ENCODE data around the gene SERPINB11. TPM values are rescaled to one million over a fixed set of nuclear protein-coding genes. Genes with fewer than 3 reads are reported as not detected.

The SERPINB11 gene
- total RNA-seq, 2 experiments from 2014 or later, result not detected

GRCh38 chr18:63689064-63689463 lies 13.7 kb upstream of the SERPINB11 start:
- Mint-ChIP-seq H3K27me3 (no peaks in the 10 kb centered on the region), H3K27ac (no peak overlapping the region), H3K4me1 (no peaks in the 10 kb centered on the region), H3K36me3 (ENCODE audit: low read depth) (no peaks in the 10 kb centered on the region), H3K9me3 (no peaks in the 10 kb centered on the region), H3K4me3 (no peak overlapping the region)
- no peak for DNase-seq
- ChIA-PET POLR2A (no interaction called here), CTCF (no interaction called here)

GRCh38 chr18:63697097-63697660 lies 5.6 kb upstream of the SERPINB11 start:
- Mint-ChIP-seq H3K27me3 (no peaks in the 10 kb centered on the region), H3K4me1 (no peaks in the 10 kb centered on the region), H3K9me3 (no peaks in the 10 kb centered on the region), H3K4me3 (no peak overlapping the region), H3K27ac (no peak overlapping the region), H3K36me3 (ENCODE audit: low read depth) (no peaks in the 10 kb centered on the region)
- ChIA-PET CTCF (no interaction called here), POLR2A (no interaction called here)
- no peak for DNase-seq

- H3K27me3 Mint-ChIP-seq, result no peaks in the 10 kb centered on the region
- POLR2A ChIA-PET, result no interaction called here
- no peak overlapping the region for H3K4me3 Mint-ChIP-seq
- no peak for DNase-seq
- H3K36me3 Mint-ChIP-seq (ENCODE audit: low read depth), result no peaks in the 10 kb centered on the region
- no peaks in the 10 kb centered on the region for H3K4me1 Mint-ChIP-seq
- no peaks in the 10 kb centered on the region for H3K9me3 Mint-ChIP-seq
- no peak overlapping the region for H3K27ac Mint-ChIP-seq
- CTCF ChIA-PET, result no interaction called here
Observed at GRCh38 chr18:63700501-63700900, 2.3 kb upstream of the SERPINB11 start.

DNA sequence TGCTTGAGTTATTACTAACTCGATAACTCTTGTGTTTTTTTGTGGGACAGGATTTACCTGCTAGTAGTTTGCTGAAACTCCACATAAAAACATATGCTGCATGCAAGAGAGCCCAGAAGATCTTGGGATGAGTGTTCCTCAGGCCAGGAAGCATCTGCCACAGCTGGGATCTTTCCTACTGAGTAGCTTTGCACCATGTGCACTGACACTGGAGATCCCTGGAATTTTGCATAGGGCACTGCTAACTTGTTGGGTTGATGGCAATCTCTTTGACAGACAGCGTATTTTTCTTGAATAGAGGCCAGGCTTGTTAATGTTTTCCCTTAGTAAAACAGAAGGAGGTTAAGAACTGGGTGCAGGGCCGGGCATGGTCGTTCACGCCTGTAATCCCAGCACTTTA lies 808 bp upstream of the SERPINB11 start:
- Mint-ChIP-seq H3K36me3 (ENCODE audit: low read depth) (no peaks in the 10 kb centered on the region), H3K27me3 (no peaks in the 10 kb centered on the region), H3K4me1 (no peaks in the 10 kb centered on the region), H3K4me3 (no peak overlapping the region), H3K27ac (no peak overlapping the region), H3K9me3 (no peaks in the 10 kb centered on the region)
- ChIA-PET POLR2A (no interaction called here), CTCF (no interaction called here)
- DNase-seq, result no peak

DNA sequence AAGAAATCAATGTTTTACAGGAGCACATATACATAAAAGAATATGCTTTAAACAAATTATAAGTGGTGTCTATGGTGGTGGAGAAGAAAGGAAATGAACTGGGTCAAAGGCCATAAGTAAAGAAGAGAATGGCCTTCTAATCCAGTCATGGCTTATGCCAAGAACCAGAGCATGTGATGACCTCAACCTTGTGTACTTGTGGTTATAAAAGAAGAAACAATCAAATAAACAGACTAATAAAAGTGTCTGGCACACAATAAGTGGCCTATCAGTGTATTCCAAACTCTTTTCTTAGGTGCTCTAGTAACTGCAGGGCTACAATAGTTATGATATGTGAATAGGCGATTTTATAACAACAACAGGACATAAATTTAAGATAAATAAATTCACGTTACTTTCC lies 2.6 kb downstream of the SERPINB11 start:
- Mint-ChIP-seq H3K4me3 (no peak overlapping the region), H3K36me3 (ENCODE audit: low read depth) (no peaks in the 10 kb centered on the region), H3K9me3 (no peaks in the 10 kb centered on the region), H3K27me3 (no peaks in the 10 kb centered on the region), H3K4me1 (no peaks in the 10 kb centered on the region), H3K27ac (no peak overlapping the region)
- ChIA-PET CTCF (no interaction called here), POLR2A (no interaction called here)
- DNase-seq, result no peak

GRCh38 chr18:63707816-63708215 lies 5.1 kb downstream of the SERPINB11 start:
- no peak overlapping the region for H3K27ac Mint-ChIP-seq
- CTCF ChIA-PET, result no interaction called here
- no peaks in the 10 kb centered on the region for H3K27me3 Mint-ChIP-seq

GRCh38 chr18:63708650-63709049 lies 5.9 kb downstream of the SERPINB11 start:
- no peaks in the 10 kb centered on the region for H3K27me3 Mint-ChIP-seq
- ChIA-PET CTCF (no interaction called here), POLR2A (no interaction called here)
- no peaks in the 10 kb centered on the region for H3K9me3 Mint-ChIP-seq
- H3K36me3 Mint-ChIP-seq (ENCODE audit: low read depth), result no peaks in the 10 kb centered on the region
- no peak overlapping the region for H3K4me3 Mint-ChIP-seq
- H3K4me1 Mint-ChIP-seq, result no peaks in the 10 kb centered on the region
- DNase-seq, result no peak
- H3K27ac Mint-ChIP-seq, result no peak overlapping the region

More at GRCh38 chr18:63707816-63708215, 5.1 kb downstream of the SERPINB11 start:
- Mint-ChIP-seq H3K4me3 (no peak overlapping the region), H3K36me3 (ENCODE audit: low read depth) (no peaks in the 10 kb centered on the region), H3K9me3 (no peaks in the 10 kb centered on the region), H3K4me1 (no peaks in the 10 kb centered on the region)
- POLR2A ChIA-PET, result no interaction called here
- DNase-seq, result no peak

DNA sequence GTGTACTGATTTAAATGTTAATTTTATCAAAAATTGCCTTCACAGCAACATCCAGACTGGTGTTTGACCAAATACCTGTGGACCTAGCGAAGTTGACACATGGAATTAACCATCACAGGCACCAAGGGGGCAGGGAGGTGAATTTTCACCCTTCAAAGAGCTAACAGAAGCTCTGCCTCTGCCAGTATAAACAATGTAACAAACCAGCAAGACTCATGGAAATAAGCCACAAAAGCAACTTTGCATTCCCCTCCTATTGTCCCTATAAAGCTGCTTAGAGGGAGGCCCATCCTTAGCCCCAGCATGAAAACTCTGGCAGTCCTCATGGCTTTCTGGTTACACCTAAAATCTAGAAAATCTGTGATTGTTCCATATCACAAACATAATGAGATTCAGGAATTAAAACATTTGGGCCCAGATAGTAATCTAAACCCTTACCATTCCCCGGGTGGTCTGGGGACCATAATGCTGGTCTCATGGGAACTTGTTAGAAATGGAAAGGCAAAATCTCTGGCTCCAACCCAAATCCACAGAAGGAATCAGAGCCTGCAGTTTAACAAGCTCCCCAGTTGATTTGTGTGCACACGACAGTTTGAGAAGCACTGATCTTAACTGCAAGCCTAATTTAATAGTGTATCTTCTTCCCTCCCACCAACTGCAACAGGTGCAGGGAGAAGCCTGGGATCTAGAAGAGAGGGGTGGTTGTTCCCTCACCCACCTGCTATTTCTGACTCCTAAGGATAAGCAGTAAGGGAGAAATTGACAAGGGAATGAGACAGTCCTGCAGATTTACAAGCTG lies 23.1 kb downstream of the SERPINB11 start:
- no peaks in the 10 kb centered on the region for H3K27me3 Mint-ChIP-seq
- no peaks in the 10 kb centered on the region for H3K4me1 Mint-ChIP-seq
- CTCF ChIA-PET, result no interaction called here
- POLR2A ChIA-PET, result no interaction called here
- DNase-seq, result no peak
- H3K27ac Mint-ChIP-seq, result no peak overlapping the region
- no peaks in the 10 kb centered on the region for H3K36me3 Mint-ChIP-seq (ENCODE audit: low read depth)
- no peak overlapping the region for H3K4me3 Mint-ChIP-seq
- H3K9me3 Mint-ChIP-seq, result no peaks in the 10 kb centered on the region

- ChIA-PET POLR2A (no interaction called here), CTCF (interaction anchor here (1.3 kb wide), 1 partner anchor 13 kb away, joined by 3 read pairs; no protein-coding TSS in a partner anchor)
Observed at GRCh38 chr18:63730773-63731172, 28.0 kb downstream of the SERPINB11 start.

DNA sequence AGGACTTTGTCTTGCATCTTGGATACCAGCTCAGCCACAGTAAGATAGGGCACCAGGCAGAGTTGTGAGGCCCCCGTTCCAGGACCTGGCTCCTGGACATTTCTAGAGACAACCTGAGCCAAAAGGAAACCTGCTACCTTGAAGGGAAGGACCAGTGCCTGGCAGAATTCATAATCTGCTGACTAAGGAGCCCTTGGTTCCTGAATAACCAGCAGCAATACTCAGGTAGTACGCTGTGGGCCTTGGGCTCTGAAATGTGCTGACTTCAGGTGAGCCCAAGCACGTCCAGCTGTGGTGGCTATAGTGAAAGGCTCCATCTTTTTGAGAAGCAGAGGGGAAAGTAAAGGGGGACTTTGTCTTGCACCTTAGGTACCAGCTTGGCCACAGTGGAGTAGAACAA lies 28.5 kb downstream of the SERPINB11 start:
- Mint-ChIP-seq H3K36me3 (ENCODE audit: low read depth) (no peaks in the 10 kb centered on the region), H3K27me3 (no peaks in the 10 kb centered on the region), H3K9me3 (peaks cover 3% of the 10 kb centered on the region), H3K4me3 (no peak overlapping the region), H3K27ac (no peak overlapping the region), H3K4me1 (no peaks in the 10 kb centered on the region)
- ChIA-PET CTCF (interaction anchor here (1.3 kb wide), 1 partner anchor 13 kb away, joined by 3 read pairs; no protein-coding TSS in a partner anchor), POLR2A (no interaction called here)
- DNase-seq, result no peak

More at GRCh38 chr18:63730773-63731172, 28.0 kb downstream of the SERPINB11 start:
- no peaks in the 10 kb centered on the region for H3K27me3 Mint-ChIP-seq
- H3K4me1 Mint-ChIP-seq, result no peaks in the 10 kb centered on the region
- H3K36me3 Mint-ChIP-seq (ENCODE audit: low read depth), result no peaks in the 10 kb centered on the region
- DNase-seq, result no peak
- no peak overlapping the region for H3K27ac Mint-ChIP-seq
- peaks cover 3% of the 10 kb centered on the region for H3K9me3 Mint-ChIP-seq
- H3K4me3 Mint-ChIP-seq, result no peak overlapping the region

GRCh38 chr18:63736876-63737275 lies 34.1 kb downstream of the SERPINB11 start:
- H3K4me3 Mint-ChIP-seq, result no peak overlapping the region
- ChIA-PET CTCF (no interaction called here), POLR2A (no interaction called here)
- H3K4me1 Mint-ChIP-seq, result no peaks in the 10 kb centered on the region
- H3K27me3 Mint-ChIP-seq, result no peaks in the 10 kb centered on the region
- H3K9me3 Mint-ChIP-seq, result peaks cover 3% of the 10 kb centered on the region
- no peak for DNase-seq
- H3K27ac Mint-ChIP-seq, result no peak overlapping the region
- no peaks in the 10 kb centered on the region for H3K36me3 Mint-ChIP-seq (ENCODE audit: low read depth)

DNA sequence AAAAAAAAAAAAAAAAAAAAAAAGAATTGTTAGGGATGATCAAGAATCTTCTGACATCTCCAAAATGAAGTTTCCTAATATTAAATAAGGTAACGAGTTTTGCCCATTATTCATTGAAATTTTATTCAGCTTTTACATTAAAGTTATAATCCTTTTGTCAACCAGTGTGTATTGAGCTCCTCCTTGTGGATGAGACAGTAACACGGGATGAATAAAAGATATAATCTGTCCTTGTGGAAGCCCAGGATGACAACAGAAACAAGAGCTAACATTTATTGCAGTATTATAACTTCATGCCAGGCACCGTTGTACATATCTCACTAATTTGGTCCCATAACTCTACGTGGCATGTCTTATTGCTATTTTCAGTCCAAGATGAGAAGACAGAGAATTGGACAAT lies 39.0 kb downstream of the SERPINB11 start:
- Mint-ChIP-seq H3K4me1 (no peaks in the 10 kb centered on the region), H3K36me3 (ENCODE audit: low read depth) (no peaks in the 10 kb centered on the region), H3K9me3 (no peaks in the 10 kb centered on the region), H3K27me3 (no peaks in the 10 kb centered on the region), H3K27ac (no peak overlapping the region), H3K4me3 (no peak overlapping the region)
- ChIA-PET POLR2A (no interaction called here), CTCF (no interaction called here)
- DNase-seq, result no peak

DNA sequence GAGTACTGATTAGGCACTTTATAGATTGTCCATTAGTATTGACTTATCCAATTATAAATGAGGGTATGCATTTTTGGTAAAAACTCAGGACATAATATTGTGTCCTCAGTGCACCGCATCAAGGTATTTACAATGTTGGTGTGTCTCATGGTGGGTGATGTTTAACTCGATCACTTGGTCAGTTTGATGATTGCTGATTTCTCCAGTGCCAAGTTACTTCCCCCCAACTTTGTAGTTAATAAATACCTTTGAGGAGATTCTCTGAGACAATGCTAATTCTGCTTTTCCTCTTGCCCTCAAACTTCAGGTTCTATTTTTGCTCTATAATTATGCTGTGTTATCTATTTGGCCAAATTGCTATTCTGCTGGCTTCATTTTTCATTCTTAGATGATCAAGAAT lies 44.2 kb downstream of the SERPINB11 start:
- POLR2A ChIA-PET, result no interaction called here
- no peak overlapping the region for H3K4me3 Mint-ChIP-seq
- H3K36me3 Mint-ChIP-seq (ENCODE audit: low read depth), result no peaks in the 10 kb centered on the region
- no peak overlapping the region for H3K27ac Mint-ChIP-seq
- H3K27me3 Mint-ChIP-seq, result no peaks in the 10 kb centered on the region
- H3K9me3 Mint-ChIP-seq, result no peaks in the 10 kb centered on the region
- CTCF ChIA-PET, result no interaction called here
- no peaks in the 10 kb centered on the region for H3K4me1 Mint-ChIP-seq
- DNase-seq, result no peak

DNA sequence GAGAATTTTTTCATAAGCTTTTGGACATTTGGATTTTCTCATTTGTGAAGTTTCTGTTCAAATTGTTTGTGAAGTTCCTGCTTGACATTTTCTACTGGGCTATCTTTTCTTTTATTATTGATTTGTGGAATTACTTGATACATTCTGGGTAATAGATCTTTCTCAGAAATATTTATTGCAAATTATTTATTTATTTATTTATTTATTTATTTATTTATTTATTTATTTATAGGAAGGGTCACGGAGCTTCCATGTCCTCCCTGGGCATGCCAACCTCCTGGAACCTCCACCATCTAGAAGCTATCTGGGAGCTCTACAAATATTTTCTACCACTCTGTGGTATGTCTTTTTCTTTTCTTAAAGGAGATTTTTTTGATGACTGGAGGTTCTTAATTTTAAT lies 46.7 kb downstream of the SERPINB11 start:
- Mint-ChIP-seq H3K9me3 (no peaks in the 10 kb centered on the region), H3K36me3 (ENCODE audit: low read depth) (no peaks in the 10 kb centered on the region), H3K4me1 (no peaks in the 10 kb centered on the region), H3K27ac (no peak overlapping the region), H3K4me3 (no peak overlapping the region), H3K27me3 (no peaks in the 10 kb centered on the region)
- no peak for DNase-seq
- ChIA-PET CTCF (no interaction called here), POLR2A (no interaction called here)

Data from activated CD4-positive, alpha-beta memory T cell treated with anti-CD3 and anti-CD28 coated beads, Interleukin-2, amount 10 ng/mL, durations not matched to agents 7 days and 5 days (primary cell).